ENCODE measurements around the gene SSH2. TPM values are rescaled to one million over a fixed set of nuclear protein-coding genes. Genes with fewer than 3 reads are reported as not detected.
A peak's percentile ranks its signal among the peaks of the same experiment; 100 is the strongest.
"Not testable (repeated sequence)": the region's sequence is repeated elsewhere in the genome, so short reads cannot be mapped to it uniquely, and the experiment has no call there.

The SSH2 gene
- total RNA-seq, 1 experiment from 2014 or later = 15.2 TPM

- in situ Hi-C loops (cut with HindIII; ENCODE audit: low pct_unique_long_range_greater_than_20kb, low sequenced_read_pairs) = no loop called here
- peak; percentile 80 for DNase-seq (ENCODE audit: low read depth, low spot score)
Observed at GRCh38 chr17:29933379-29933778, 3.4 kb upstream of the SSH2 start.

DNA sequence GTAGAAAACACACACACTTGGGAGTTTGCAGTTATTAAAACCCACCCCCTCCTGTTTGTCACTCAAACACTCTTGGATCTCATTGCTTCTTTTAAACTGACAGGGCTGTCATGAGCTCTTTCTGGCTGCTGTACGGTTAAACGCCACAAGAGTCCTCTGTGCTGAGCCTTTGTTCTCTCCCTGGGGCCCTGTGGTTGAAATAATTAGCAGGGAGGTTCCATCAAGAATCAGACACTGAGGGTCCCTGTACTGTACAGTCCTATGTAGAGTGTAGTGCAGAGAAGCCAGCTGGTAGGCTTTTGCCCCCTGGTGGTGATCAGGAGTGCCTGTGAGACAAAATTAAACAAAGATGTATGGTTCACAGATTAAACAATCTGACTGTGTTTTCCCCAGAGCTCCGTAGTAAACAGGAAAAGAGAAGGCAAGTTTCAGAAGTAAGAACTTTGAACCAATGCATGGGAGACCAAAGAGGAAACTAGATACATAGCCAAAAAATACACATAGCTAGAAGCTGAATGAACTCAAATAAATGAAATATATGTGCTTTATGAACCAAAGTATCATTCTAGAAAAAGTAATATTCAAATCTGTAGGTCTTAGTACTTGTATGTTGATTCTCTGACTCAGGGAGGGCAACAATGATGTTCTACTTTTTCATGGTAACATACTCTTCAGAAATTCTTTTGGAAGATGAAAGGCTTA, 1.4 kb upstream of the SSH2 start:
- in situ Hi-C loops (cut with HindIII; ENCODE audit: low pct_unique_long_range_greater_than_20kb, low sequenced_read_pairs) = no loop called here
- peak; percentile 99 for DNase-seq (ENCODE audit: low read depth, low spot score)

DNA sequence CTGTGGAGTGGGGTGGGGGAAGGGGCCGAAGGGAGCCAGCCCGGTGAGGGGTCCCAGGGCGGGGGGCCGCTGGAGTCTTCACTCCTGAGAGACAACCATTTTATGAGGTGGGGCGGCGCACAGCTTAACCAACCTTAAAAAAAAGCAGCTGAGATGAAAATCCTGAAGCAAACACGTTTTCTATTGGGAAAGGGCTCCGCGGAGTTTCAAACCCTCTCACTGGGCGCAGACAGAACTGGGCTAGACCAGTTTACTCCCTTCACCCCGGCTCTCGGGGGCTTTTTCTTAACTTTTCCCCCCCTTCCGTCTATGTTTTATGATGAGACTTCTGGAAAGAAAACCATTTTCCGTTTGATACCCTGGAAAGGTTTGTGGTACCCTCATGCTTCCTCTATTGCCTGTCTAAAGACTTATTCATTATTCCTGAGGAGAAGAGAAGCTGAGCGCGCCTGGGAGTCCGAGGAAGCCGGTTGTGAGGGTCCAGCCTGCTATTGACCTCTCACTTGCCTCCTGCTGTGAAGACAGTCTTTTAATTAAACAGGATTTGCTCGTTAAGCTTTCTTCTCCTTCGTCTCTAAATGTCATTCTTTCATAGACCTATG, 482 bp upstream of the SSH2 start:
- DNase-seq (ENCODE audit: low read depth, low spot score) = no peak
- in situ Hi-C loops (cut with HindIII; ENCODE audit: low pct_unique_long_range_greater_than_20kb, low sequenced_read_pairs) = no loop called here

- in situ Hi-C loops (cut with HindIII; ENCODE audit: low pct_unique_long_range_greater_than_20kb, low sequenced_read_pairs) = no loop called here
- peak; percentile 69 for DNase-seq (ENCODE audit: low read depth, low spot score)
Observed at GRCh38 chr17:29929006-29929532, 959 bp downstream of the SSH2 start.

GRCh38 chr17:29927546-29927945, 2.5 kb downstream of the SSH2 start:
- DNase-seq (ENCODE audit: low read depth, low spot score) = no peak
- in situ Hi-C loops (cut with HindIII; ENCODE audit: low pct_unique_long_range_greater_than_20kb, low sequenced_read_pairs) = no loop called here

GRCh38 chr17:29924786-29925185, 5.2 kb downstream of the SSH2 start:
- in situ Hi-C loops (cut with HindIII; ENCODE audit: low pct_unique_long_range_greater_than_20kb, low sequenced_read_pairs) = no loop called here

DNA sequence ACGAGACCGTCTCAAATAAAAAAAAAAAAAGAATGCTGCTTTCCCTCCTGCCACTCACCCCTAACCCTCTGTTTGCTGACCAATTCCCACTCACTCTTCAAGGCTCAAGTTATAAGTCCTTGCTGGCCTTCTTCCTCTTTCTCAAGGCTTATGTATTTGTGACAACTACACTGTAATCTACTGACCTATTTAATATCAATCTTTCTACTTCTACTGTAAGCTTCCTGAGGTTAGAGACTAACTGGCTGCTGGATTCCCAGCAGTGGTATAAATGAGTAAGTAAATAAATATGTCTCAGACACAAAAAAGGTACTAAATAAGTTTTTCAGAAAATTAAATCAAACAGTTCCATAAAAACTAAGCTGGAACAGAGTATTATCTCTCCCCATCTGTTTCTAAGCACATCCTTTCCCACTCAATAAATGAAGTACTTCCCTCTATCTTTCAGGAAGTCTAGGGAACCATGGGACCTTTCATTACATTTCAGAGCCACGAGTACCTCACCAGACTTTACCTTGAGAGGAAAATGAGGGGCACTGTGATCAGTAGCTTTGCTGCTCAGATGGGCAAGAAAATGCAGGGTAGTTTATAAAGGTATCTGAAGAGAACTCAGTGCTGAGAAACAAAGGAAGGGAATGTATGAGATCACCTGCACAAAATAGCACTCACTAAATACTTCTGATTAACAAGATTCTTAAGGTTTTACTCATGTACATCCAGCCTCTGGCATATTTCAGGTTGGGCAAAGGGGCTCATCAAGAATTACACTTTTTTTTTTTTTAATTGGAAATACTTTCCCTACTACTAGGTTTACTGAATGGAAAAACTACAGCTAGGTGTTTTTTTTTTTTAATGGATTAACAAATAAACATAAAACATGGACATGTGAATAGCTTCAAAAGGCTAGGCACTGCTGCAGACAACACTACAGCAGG, 10.8 kb downstream of the SSH2 start:
- peak; percentile 54 for DNase-seq (ENCODE audit: low read depth, low spot score)
- in situ Hi-C loops (cut with HindIII; ENCODE audit: low pct_unique_long_range_greater_than_20kb, low sequenced_read_pairs) = no loop called here

More at GRCh38 chr17:29924786-29925185, 5.2 kb downstream of the SSH2 start:
- DNase-seq (ENCODE audit: low read depth, low spot score) = no peak

GRCh38 chr17:29918016-29918415, 12.0 kb downstream of the SSH2 start:
- no peak for DNase-seq (ENCODE audit: low read depth, low spot score)
- in situ Hi-C loops (cut with HindIII; ENCODE audit: low pct_unique_long_range_greater_than_20kb, low sequenced_read_pairs) = no loop called here

DNA sequence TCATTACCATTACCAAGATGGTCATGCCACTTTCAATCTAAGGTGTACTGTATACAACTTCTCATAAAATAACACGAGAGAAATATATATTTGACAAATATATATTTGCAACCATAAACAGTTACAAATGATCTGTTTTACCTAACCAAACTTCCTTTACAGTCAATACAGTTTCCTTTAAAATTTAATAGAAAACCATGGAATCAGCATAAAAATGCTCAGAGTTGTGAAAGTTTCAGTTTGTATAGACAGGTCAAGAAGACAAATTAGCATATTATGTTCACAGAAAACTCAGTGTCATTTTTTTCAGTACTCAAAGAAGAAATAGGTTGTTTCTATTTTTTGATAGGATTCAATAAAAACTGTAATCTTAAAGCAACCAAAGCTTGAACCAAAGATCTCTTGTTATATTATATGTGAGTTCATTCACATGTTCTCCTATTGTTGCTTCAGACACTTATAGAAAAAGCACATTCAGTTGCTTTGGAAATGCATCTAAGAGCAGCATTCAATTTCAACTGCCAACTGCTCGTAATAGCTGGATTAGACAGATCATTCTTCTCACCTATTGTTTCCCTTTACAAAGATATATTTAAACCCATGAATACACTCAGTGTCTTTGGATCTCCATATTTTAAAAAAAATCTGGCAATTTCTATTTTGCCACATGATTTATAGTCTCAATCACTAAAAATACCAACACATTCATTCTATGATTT, 15.1 kb downstream of the SSH2 start:
- peak; percentile 84 for DNase-seq (ENCODE audit: low read depth, low spot score)
- in situ Hi-C loops (cut with HindIII; ENCODE audit: low pct_unique_long_range_greater_than_20kb, low sequenced_read_pairs) = no loop called here

DNA sequence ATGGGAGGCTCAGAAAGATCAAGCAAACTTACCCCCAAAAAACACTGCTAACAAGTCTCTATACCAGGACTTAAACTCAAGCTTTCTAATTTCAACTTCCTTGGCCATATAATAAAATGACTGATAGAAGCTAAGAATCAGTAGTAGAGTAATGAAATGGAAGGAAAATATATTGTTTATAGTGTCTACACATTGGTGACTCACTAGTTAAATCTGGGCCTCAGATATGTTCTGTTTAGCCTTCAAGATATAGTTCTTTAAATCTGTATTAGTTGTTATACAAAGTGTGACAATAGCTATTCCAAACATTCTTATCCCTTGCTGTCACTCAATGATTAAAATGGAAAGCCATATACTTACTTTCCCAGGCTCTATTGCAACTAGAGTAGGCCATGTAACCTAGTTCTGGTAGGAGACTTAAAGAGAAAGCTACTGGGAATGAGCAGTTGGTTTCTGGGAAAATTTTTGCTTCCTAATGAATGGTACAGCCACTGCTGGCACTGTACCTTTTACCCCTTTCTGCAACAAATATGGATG, 18.3 kb downstream of the SSH2 start:
- in situ Hi-C loops (cut with HindIII; ENCODE audit: low pct_unique_long_range_greater_than_20kb, low sequenced_read_pairs) = no loop called here
- no peak for DNase-seq (ENCODE audit: low read depth, low spot score)

DNA sequence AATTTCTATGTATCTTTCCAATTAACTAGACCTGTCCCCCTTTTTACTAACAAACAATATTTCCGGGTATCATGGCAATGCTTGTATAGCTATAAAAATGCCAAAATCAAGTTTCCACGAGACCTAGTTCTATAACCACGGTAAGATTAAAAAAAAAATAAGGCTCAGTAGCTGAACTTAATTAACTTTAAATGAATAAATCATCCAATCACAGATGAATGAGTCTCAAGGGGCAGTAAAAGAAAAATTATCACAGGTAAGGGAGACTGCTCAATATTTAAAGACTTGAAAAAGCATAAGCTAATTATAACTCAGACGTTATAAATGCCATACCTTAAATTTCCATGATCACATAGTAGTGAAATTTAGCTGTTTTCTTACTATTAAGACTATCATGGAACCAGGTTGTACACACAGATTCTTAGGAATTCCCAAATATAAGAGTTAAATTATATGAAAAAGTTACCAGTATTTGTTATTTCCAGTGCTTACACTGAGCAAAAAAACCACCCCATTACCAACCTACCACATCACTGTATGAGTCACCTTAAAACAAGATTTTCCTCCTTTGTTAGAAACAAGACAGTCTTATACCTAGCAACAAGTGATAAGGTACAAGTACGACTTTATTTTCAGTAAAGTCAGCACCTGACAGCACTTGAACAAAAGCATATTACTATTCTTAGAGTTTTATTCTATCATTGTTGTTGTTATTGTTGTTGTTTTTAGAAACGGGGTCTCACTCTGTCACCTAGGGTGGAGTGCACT, 20.6 kb downstream of the SSH2 start:
- in situ Hi-C loops (cut with HindIII; ENCODE audit: low pct_unique_long_range_greater_than_20kb, low sequenced_read_pairs) = no loop called here
- no peak for DNase-seq (ENCODE audit: low read depth, low spot score)

DNA sequence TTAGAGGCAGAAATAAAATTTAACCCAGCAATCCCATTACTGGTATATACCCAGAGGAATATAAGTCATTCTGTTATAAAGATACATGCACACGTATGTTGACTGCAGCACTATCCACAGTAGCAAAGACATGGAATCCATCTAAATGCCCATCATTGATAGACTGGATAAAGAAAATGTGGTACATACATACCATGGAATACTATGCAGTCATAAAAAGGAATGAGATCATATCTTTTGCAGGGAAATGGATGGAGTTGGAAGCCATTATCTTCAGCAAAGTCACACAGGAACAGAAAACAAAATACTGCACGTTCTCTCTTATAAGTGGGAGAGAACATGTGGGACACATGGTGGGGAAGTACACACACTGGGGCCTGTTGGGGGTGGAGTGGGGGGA, 23.1 kb downstream of the SSH2 start:
- in situ Hi-C loops (cut with HindIII; ENCODE audit: low pct_unique_long_range_greater_than_20kb, low sequenced_read_pairs) = no loop called here
- no peak for DNase-seq (ENCODE audit: low read depth, low spot score)

- DNase-seq (ENCODE audit: low read depth, low spot score) = no peak
- in situ Hi-C loops (cut with HindIII; ENCODE audit: low pct_unique_long_range_greater_than_20kb, low sequenced_read_pairs) = no loop called here
Observed at GRCh38 chr17:29905879-29906167, 24.2 kb downstream of the SSH2 start.

- in situ Hi-C loops (cut with HindIII; ENCODE audit: low pct_unique_long_range_greater_than_20kb, low sequenced_read_pairs) = no loop called here
- no peak for DNase-seq (ENCODE audit: low read depth, low spot score)
Observed at GRCh38 chr17:29905086-29905878, 24.7 kb downstream of the SSH2 start.

- DNase-seq (ENCODE audit: low read depth, low spot score) = no peak
- in situ Hi-C loops (cut with HindIII; ENCODE audit: low pct_unique_long_range_greater_than_20kb, low sequenced_read_pairs) = no loop called here
Observed at GRCh38 chr17:29903471-29903870, 26.6 kb downstream of the SSH2 start.

GRCh38 chr17:29897136-29897535, 32.9 kb downstream of the SSH2 start:
- in situ Hi-C loops (cut with HindIII; ENCODE audit: low pct_unique_long_range_greater_than_20kb, low sequenced_read_pairs); DNase-seq (ENCODE audit: low read depth, low spot score): not testable (repeated sequence)

All from SK-MEL-5 (cell line).